ENCODE measurements around the gene TXLNG.

GRCh38 chrX:16778993-16779392 lies 7.3 kb upstream of the TXLNG start:
- TF ChIP-seq CTCF (IDR thresholded peaks at IDR 0.05; ENCODE audit: low read depth, low read length) (no peak), EZH2phosphoT487 (IDR thresholded peaks at IDR 0.05; ENCODE audit: low read depth) (no peak)
